Testis (tissue), 2 donors: Measurements from ENCODE around the gene CIB4.

Source experiments
- CTCF ChIP-seq, 3 experiments: fragments of 450-650 bp in 2 of 3; fragments of 200-600 bp in 1 of 3; sonication (generic) in 1 of 3; IDR thresholded peaks; one replicate each; pipeline ENCODE4 v1.5.1; 2016 to 2019; ENCODE audit warnings: antibody characterized with exemption in 3 of 3, mild to moderate bottlenecking in 2 of 3, moderate library complexity in 1 of 3
- POLR2A ChIP-seq: fragments of 450-650 bp; IDR thresholded peaks from one replicate; pipeline ENCODE4 v1.6.1; 2017; ENCODE audit warnings: antibody characterized with exemption, mild to moderate bottlenecking, moderate library complexity

GRCh38 chr2:26557244-26557925, 83.8 kb downstream of the CIB4 start:
- no peak for TF ChIP-seq CTCF (IDR thresholded peaks at IDR 0.05)
- TF ChIP-seq POLR2A, result no peak
